ENCODE data around the gene BRCC3. TPM values are rescaled to one million over a fixed set of nuclear protein-coding genes. Genes with fewer than 3 reads are reported as not detected.
"Not testable (repeated sequence)": the region's sequence is repeated elsewhere in the genome, so short reads cannot be mapped to it uniquely, and the experiment has no call there.

BRCC3 gene
- total RNA-seq, 1 donor from 2014 or later, result 31.4 TPM

DNA sequence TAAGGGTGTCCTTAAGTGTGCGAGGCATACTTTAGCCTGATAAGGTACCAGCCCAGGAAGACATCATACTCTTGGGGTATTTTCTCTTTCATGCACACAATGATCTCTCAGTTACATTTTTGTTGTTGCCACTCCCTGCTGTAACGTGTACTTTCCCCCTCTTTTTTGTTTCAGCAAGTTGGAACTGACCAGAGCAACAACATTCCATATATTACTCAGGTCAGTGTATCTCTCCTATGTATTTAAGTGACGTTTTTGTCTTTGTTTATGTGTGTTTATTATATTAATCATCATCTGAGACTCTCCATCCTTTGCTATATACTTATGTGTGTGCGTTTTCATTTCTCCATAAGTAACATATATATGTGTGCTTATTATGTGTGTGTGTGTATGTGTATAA is 73.6 kb downstream of the BRCC3 start:
- Mint-ChIP-seq H3K4me3 (ENCODE audit: low read depth) (no peak overlapping the region), H3K27me3 (no peaks in the 10 kb centered on the region), H3K9me3 (ENCODE audit: low read depth) (peaks cover 27% of the 10 kb centered on the region), H3K4me1 (ENCODE audit: low read depth) (peaks cover 13% of the 10 kb centered on the region), H3K27ac (no peak overlapping the region), H3K36me3 (ENCODE audit: insufficient read depth) (no peaks in the 10 kb centered on the region)
- DNase-seq (ENCODE audit: low spot score, unreplicated experiment), result no peak
- TF ChIP-seq, protein P1, sequence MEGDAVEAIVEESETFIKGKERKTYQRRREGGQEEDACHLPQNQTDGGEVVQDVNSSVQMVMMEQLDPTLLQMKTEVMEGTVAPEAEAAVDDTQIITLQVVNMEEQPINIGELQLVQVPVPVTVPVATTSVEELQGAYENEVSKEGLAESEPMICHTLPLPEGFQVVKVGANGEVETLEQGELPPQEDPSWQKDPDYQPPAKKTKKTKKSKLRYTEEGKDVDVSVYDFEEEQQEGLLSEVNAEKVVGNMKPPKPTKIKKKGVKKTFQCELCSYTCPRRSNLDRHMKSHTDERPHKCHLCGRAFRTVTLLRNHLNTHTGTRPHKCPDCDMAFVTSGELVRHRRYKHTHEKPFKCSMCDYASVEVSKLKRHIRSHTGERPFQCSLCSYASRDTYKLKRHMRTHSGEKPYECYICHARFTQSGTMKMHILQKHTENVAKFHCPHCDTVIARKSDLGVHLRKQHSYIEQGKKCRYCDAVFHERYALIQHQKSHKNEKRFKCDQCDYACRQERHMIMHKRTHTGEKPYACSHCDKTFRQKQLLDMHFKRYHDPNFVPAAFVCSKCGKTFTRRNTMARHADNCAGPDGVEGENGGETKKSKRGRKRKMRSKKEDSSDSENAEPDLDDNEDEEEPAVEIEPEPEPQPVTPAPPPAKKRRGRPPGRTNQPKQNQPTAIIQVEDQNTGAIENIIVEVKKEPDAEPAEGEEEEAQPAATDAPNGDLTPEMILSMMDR (IDR thresholded peaks at IDR 0.05; ENCODE audit: unreplicated experiment), result no peak

DNA sequence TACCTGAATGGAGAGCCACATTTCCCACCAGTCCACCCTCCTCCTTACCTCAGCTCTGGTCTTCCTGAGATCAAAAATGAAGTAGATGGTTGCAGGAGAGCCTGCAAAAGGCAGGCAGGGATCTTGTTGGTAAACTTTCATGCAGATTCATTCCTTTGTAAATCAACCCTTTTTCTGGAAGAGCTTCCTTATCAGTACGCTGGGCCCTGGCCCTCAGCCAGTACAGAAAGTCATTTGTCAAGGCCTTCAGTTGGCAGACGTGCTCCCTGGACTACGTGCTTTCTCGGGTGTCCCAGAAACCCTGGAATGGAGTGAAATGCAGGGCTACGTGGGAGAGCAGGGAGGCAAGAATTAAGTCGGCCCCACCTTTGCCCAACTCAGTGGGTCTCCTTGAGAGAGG is 76.3 kb downstream of the BRCC3 start:
- H3K27ac Mint-ChIP-seq; DNase-seq (ENCODE audit: low spot score, unreplicated experiment); H3K4me3 Mint-ChIP-seq (ENCODE audit: low read depth); H3K27me3 Mint-ChIP-seq; H3K4me1 Mint-ChIP-seq (ENCODE audit: low read depth); H3K36me3 Mint-ChIP-seq (ENCODE audit: insufficient read depth): not testable (repeated sequence)
- peaks cover 42% of the 10 kb centered on the region for H3K9me3 Mint-ChIP-seq (ENCODE audit: low read depth)

DNA sequence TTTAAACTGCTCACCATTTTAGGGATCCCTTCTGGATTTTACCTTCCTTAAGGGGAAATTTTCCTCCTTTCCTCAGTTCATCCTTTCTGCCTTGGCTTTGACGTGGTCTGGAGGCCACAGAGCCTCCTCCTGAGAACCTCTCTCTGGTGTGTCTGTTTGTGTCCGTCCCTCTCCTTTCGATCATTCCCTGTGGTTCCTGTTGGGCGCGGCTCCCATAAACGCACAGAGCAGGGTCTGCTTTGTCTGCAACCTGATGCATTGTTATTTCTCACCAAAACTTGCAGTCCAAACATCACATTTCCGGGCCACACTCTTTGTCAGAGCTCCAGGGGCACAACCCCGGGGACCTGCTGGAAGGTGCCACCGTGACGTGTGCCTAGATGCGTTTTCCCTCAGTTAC is 76.9 kb downstream of the BRCC3 start:
- H3K36me3 Mint-ChIP-seq (ENCODE audit: insufficient read depth); H3K4me3 Mint-ChIP-seq (ENCODE audit: low read depth); H3K27me3 Mint-ChIP-seq; DNase-seq (ENCODE audit: low spot score, unreplicated experiment); H3K27ac Mint-ChIP-seq; H3K4me1 Mint-ChIP-seq (ENCODE audit: low read depth): not testable (repeated sequence)
- H3K9me3 Mint-ChIP-seq (ENCODE audit: low read depth), result peaks cover 48% of the 10 kb centered on the region

DNA sequence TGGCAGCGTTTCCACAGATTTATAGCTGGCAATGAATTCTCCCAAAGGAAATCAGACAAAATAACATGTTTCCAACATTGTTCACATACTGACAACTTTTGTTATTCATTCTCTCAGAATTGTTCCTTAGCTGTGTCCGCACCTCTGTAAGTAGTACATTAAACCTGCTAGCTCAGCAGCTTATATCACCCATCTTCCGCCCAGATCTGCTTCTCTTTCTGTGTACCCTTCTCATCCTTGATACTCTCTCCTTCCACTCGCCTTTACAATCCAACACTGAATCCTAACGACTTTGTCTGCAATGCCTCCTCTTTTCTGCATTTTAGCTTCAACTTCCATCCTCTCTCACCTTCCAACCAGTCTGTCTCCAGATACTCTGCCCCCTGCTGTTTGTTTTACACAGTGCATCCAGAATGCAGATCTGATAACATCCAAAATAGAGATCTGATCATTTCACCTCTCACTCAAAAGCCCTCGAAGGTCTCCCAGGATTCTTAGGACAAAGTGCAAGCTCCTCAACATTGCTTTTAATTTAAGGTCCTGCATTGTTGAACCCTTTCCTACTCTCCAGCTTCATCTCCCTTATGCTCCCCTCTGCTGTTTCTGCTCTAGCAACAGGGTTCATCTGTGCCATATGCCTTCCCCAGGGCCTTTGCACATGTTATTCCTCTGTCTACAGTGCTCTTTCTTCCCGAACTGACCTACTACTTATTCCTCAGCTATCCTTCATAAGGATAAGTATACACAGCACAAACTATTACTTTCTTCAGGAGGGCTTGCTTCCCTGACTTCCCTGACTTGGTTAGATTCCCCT is 77.6 kb downstream of the BRCC3 start:
- no peak overlapping the region for H3K27ac Mint-ChIP-seq
- TF ChIP-seq, protein P1 (IDR thresholded peaks at IDR 0.05; ENCODE audit: unreplicated experiment), result peak; percentile 40
- no peaks in the 10 kb centered on the region for H3K36me3 Mint-ChIP-seq (ENCODE audit: insufficient read depth)
- H3K4me1 Mint-ChIP-seq (ENCODE audit: low read depth), result peaks cover 7% of the 10 kb centered on the region
- H3K9me3 Mint-ChIP-seq (ENCODE audit: low read depth), result peaks cover 53% of the 10 kb centered on the region
- H3K4me3 Mint-ChIP-seq (ENCODE audit: low read depth), result no peak overlapping the region
- H3K27me3 Mint-ChIP-seq, result no peaks in the 10 kb centered on the region
- DNase-seq (ENCODE audit: low spot score, unreplicated experiment), result no peak

DNA sequence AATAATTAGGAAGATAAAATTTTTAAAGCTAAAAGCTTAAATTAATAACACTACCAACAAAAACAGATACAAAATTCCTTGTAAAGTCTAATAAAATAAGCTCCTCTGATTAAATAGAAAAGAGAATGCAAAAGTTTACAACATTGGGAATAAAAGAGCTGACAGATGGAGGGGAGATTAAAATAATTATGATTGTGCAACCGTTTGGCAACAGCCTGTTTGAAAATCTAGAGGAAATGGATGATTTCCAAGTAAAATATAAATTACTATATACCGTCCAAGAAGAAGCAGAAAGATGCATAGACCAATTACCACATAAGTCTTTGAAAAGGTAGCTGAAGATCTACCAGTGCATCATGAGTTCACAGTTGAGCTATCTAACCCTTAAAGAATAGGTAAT is 98.6 kb downstream of the BRCC3 start:
- no peak overlapping the region for H3K4me3 Mint-ChIP-seq (ENCODE audit: low read depth)
- TF ChIP-seq, protein P1 (IDR thresholded peaks at IDR 0.05; ENCODE audit: unreplicated experiment), result no peak
- H3K27me3 Mint-ChIP-seq, result peaks cover 3% of the 10 kb centered on the region

More for the DNA sequence above, 98.6 kb downstream of the BRCC3 start:
- Mint-ChIP-seq H3K36me3 (ENCODE audit: insufficient read depth) (no peaks in the 10 kb centered on the region), H3K9me3 (ENCODE audit: low read depth) (peaks cover 32% of the 10 kb centered on the region), H3K4me1 (ENCODE audit: low read depth) (peaks cover 3% of the 10 kb centered on the region), H3K27ac (no peak overlapping the region)
- no peak for DNase-seq (ENCODE audit: low spot score, unreplicated experiment)

Other genes starting within 250 kb of the BRCC3 start
- not detected in 2 replicates for gene SMIM9, start 236.8 kb upstream of the BRCC3 start, total RNA-seq
- gene F8A1, start 185.2 kb upstream of the BRCC3 start, total RNA-seq, result 18.6 and 18.8 TPM in 2 replicates
- gene F8, start 48.8 kb upstream of the BRCC3 start, total RNA-seq, result 2.7 and 3.4 TPM in 2 replicates
- 87.8 and 92.8 TPM in 2 replicates for gene FUNDC2, start 44.7 kb upstream of the BRCC3 start, total RNA-seq
- 3.4 and 4.3 TPM in 2 replicates for gene CMC4, start 372 bp upstream of the BRCC3 start, total RNA-seq
- gene MTCP1, start 372 bp upstream of the BRCC3 start, total RNA-seq, result 13.0 and 15.4 TPM in 2 replicates
- gene VBP1, start 145.0 kb downstream of the BRCC3 start, total RNA-seq, result 50.8 and 55.0 TPM in 2 replicates
- gene RAB39B, start 193.0 kb downstream of the BRCC3 start, total RNA-seq, result 4.6 and 4.8 TPM in 2 replicates